ENCODE data around the gene COL24A1. TPM values are rescaled to one million over a fixed set of nuclear protein-coding genes. Genes with fewer than 3 reads are reported as not detected.

Gene COL24A1
- total RNA-seq (1 to 10 TPM in 1 of 7 donors, under 1 TPM in 6; 0.30 to 1.1 (median 0.77) TPM), polyA plus RNA-seq (under 1 TPM; 0.06 to 0.13 (median 0.06) TPM)
- long read RNA-seq, donor 1 = 0 reads
- long read RNA-seq, donor 2 = 0 reads

DNA sequence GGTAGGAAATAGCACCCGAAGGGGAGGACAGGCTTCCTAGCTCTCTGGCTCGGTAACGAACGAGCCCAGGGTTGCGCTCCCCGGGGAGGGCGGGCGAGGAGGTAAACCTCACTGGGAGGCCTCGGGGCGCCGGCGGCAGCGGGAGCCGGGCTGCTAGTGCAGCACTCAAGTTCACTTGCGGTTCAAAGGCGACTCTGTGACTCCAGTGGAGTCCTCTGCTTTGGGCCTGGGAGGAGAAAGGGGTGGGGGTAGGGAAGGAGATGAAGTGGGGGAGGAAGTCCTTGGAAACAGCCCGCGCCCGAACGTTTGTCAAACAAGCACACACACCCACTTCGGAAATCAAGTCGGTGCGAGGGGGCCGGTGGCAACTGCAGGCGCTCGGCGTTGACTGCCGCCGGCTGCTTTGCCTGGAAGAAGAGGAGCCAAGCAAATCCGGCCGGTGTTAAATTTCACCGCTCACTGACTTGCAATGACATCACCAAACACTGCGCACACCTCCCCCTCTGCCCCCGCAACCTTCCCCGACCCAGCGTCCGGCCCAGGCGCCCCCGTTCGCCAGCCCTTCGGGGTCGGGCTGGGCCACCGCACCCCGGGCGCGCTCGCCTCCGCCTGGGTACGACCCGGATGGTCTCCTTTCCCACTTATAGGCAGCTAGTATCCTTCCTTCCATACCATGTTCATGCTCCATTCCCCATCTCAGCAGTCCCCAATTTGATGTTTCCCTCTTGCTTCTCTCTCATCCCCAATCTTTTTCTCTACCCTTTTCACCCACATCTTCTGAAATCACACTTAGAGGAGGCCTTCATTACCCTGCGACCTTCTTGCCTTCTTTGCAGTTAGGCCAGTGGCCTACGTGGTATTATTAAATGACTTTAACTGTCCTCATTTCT lies at the start of gene COL24A1:
Gene COL24A1 (minus strand): TSS at position 207 of the 890 bp plus-strand sequence. CDS start 376 bp downstream, outside the sequence.
- Histone ChIP-seq H3K27me3 (replicated peaks in 1 of 7) (peaks cover 0 to 48% (median 32%) of the 10 kb centered on the region in 7 donors), H3K9me3 (no peaks in the 10 kb centered on the region), H3K27ac (peak within 1 kb of the TSS in 1 of 8 donors; percentile 31), H3K4me3 (peak within 1 kb of the TSS; percentile 6 to 58 (median 29)), H3K36me3 (no peaks in the 10 kb centered on the region), H3K4me1 (peaks cover 6 to 28% (median 21%) of the 10 kb centered on the region in 6 donors)
- TF ChIP-seq, protein P1, sequence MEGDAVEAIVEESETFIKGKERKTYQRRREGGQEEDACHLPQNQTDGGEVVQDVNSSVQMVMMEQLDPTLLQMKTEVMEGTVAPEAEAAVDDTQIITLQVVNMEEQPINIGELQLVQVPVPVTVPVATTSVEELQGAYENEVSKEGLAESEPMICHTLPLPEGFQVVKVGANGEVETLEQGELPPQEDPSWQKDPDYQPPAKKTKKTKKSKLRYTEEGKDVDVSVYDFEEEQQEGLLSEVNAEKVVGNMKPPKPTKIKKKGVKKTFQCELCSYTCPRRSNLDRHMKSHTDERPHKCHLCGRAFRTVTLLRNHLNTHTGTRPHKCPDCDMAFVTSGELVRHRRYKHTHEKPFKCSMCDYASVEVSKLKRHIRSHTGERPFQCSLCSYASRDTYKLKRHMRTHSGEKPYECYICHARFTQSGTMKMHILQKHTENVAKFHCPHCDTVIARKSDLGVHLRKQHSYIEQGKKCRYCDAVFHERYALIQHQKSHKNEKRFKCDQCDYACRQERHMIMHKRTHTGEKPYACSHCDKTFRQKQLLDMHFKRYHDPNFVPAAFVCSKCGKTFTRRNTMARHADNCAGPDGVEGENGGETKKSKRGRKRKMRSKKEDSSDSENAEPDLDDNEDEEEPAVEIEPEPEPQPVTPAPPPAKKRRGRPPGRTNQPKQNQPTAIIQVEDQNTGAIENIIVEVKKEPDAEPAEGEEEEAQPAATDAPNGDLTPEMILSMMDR (IDR thresholded peaks at IDR 0.05 in 8 of 11, conservative IDR thresholded peaks at IDR 0.05 in 3 of 11) = no peak
- TF ChIP-seq POLR2A (IDR thresholded peaks at IDR 0.05) = no peak
- no peak for TF ChIP-seq POLR2AphosphoS5 (IDR thresholded peaks at IDR 0.05)
- DNase-seq = peak; percentile 81
- intact Hi-C loops (cut with DNase I; ENCODE audit: low total_unique reads) = no loop called here
- WGBS, 5 donors = 18 to 26% (median 19%) methylated on average over 50 to 52 of the region's 52 CpGs

DNA sequence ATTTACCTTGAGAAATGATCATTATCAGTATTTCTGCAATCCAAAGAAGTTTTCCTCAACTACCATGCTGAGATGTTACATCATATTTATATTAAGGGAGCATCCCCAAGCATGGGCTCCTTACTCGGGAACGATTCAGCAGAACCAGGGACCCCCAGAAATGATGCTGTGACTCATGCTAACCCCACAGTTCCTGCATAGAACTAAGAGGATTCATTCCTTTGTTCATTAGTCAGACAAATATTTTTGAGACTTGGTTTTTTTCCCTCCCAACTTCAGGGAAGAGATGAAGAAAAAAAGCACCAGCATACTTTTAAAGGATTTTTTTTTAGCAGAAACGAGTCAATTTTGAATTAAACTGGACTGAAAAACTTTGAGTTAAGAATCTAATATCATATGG lies 49.2 kb upstream of the COL24A1 start:
- no peaks in the 10 kb centered on the region for H3K27me3 ChIP-seq (replicated peaks in 1 of 7)
- H3K4me1 ChIP-seq = no peaks in the 10 kb centered on the region
- TF ChIP-seq POLR2AphosphoS5 (IDR thresholded peaks at IDR 0.05) (no peak), POLR2A (IDR thresholded peaks at IDR 0.05) (no peak)
- TF ChIP-seq, protein P1 (IDR thresholded peaks at IDR 0.05 in 8 of 11, conservative IDR thresholded peaks at IDR 0.05 in 3 of 11) = no peak
- no peaks in the 10 kb centered on the region for H3K9me3 ChIP-seq
- no peak overlapping the region for H3K27ac ChIP-seq
- 69 to 86% (median 81%) methylated on average over 3 of the region's 3 CpGs for WGBS, 5 donors
- H3K36me3 ChIP-seq = no peaks in the 10 kb centered on the region
- intact Hi-C loops (cut with DNase I; ENCODE audit: low total_unique reads) = no loop called here
- DNase-seq = no peak
- no peak overlapping the region for H3K4me3 ChIP-seq

DNA sequence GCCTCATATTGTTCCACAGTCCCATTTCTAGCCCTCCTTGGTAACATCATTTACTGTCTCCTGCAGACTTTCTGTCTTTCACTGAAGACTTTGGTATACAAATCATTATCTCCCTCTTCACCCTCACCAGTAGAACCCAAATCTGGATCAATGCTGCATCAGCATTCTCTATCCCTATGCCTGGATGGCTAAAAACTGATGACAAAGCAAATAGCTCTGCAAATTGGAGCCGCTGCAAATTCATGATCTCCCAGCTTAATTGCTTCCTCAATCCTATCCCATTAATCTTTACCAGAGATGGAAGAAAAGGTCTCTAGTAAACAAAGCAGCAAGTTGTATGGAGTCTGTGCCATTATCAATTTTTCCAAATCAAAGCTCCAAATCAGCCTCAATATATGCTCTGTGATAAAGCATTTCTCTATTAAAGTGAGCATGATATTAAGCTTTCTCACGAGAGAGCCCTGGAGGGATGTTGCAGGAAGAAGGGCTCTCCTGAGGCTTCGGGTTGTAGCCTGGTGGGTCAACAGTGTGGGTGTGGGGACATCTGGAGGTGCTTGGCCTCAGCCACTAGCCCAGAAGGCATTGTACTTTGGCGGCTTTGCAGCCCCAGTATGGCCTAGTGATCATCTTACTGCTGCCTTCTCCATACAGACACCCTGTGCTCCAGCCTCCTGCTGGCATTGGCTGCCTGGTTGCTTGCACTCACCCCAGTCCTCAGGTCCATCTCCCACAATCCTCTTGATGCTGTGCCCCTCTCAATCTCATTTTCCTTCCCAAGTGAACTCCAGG lies 46.2 kb upstream of the COL24A1 start:
- no peak overlapping the region for H3K4me3 ChIP-seq
- H3K27me3 ChIP-seq (replicated peaks in 1 of 7) = no peaks in the 10 kb centered on the region
- no peaks in the 10 kb centered on the region for H3K4me1 ChIP-seq
- H3K9me3 ChIP-seq = no peaks in the 10 kb centered on the region
- no peak overlapping the region for H3K27ac ChIP-seq
- intact Hi-C loops (cut with DNase I; ENCODE audit: low total_unique reads) = no loop called here
- WGBS, 5 donors = 74 to 89% (median 82%) methylated on average over 3 to 4 of the region's 4 CpGs
- TF ChIP-seq POLR2AphosphoS5 (IDR thresholded peaks at IDR 0.05) (no peak), POLR2A (IDR thresholded peaks at IDR 0.05) (no peak)
- TF ChIP-seq, protein P1 (IDR thresholded peaks at IDR 0.05 in 8 of 11, conservative IDR thresholded peaks at IDR 0.05 in 3 of 11) = no peak
- H3K36me3 ChIP-seq = no peaks in the 10 kb centered on the region
- no peak for DNase-seq
